HG02938 (cell line): ENCODE data around the gene OR4K17.
"Not testable (repeated sequence)": the region's sequence is repeated elsewhere in the genome, so short reads cannot be mapped to it uniquely, and the experiment has no call there.

Source experiments
- ATAC-seq: cut with Tn5 transposase; IDR thresholded peaks from one replicate; pipeline ENCODE4 v1.9.1; 2021; ENCODE audit warnings: mild to moderate bottlenecking, moderate library complexity; ENCODE audit not compliant: unreplicated experiment

Gene OR4K17

GRCh38 chr14:20110438-20110837, at the start of gene OR4K17:
TSS of gene OR4K17 (plus strand) at chr14:20110739. CDS start at chr14:20117500, 6,761 bp downstream.
- ATAC-seq = no peak

- ATAC-seq = no peak
These were observed 18.5 kb upstream of the OR4K17 start for GRCh38 chr14:20092050-20092449.

- ATAC-seq = no peak
These were observed 17.1 kb upstream of the OR4K17 start for GRCh38 chr14:20093442-20093841.

- ATAC-seq = not testable (repeated sequence)
These were observed 11.4 kb upstream of the OR4K17 start for GRCh38 chr14:20098926-20099770.

GRCh38 chr14:20112321-20112720, 1.8 kb downstream of the OR4K17 start:
- no peak for ATAC-seq

GRCh38 chr14:20116748-20117147, 6.2 kb downstream of the OR4K17 start:
- ATAC-seq = no peak

- no peak for ATAC-seq
These were observed 8.3 kb downstream of the OR4K17 start for GRCh38 chr14:20118795-20119194.

GRCh38 chr14:20138520-20138919, 28.0 kb downstream of the OR4K17 start, which contains the start of gene OR4N5:
TSS of gene OR4N5 (plus strand) at chr14:20138820. CDS start at chr14:20143736, 4,916 bp downstream.
- no peak for ATAC-seq

GRCh38 chr14:20143911-20144310, 33.4 kb downstream of the OR4K17 start:
- ATAC-seq = no peak

GRCh38 chr14:20144820-20145219, 34.3 kb downstream of the OR4K17 start:
- ATAC-seq = no peak

- ATAC-seq = no peak
These were observed 53.9 kb downstream of the OR4K17 start for GRCh38 chr14:20164462-20164861.

- ATAC-seq = no peak
These were observed 56.6 kb downstream of the OR4K17 start for GRCh38 chr14:20167091-20167490.

GRCh38 chr14:20169852-20170251, 59.3 kb downstream of the OR4K17 start:
- ATAC-seq = not testable (repeated sequence)
